IMR-90 (cell line): ENCODE measurements around the gene FBXO44. TPM values are rescaled to one million over a fixed set of nuclear protein-coding genes. Genes with fewer than 3 reads are reported as not detected.

Experiments used
- ATAC-seq: fragments of 200-7000 bp; cut with Tn5 transposase; 2 replicates; pipeline ENCODE4 v1.9.1; 2020; ENCODE audit warnings: low read depth, mild to moderate bottlenecking, moderate library complexity
- BruUV-seq: library from RNA; stranded (reverse); fragments of 400-500 nt; replicated peaks from 2 replicates; lab custom pipeline; 2021; lab: Mats Ljungman, UMichigan
- CTCF ChIA-PET: fragments of 300-600 bp; formaldehyde crosslinking; extraction: SDS; loops from one replicate; lab custom pipeline; 2021; ENCODE audit warnings: antibody characterized with exemption; lab: Yijun Ruan, JAX
- POLR2A ChIA-PET: fragments of 300-600 bp; sonication (Branson Sonifier 250); formaldehyde crosslinking; loops from one replicate; lab custom pipeline; 2022; ENCODE audit warnings: antibody characterized with exemption; ENCODE audit not compliant: unreplicated experiment; lab: Charles Lee
- DNase-seq: peaks from one replicate; pipeline ENCODE4 v3.0.0; 2013
- H2AFZ ChIP-seq: replicated peaks from 2 replicates; pipeline ENCODE3; 2013; ENCODE audit warnings: low read length, mild to moderate bottlenecking; ENCODE audit not compliant: poor library complexity
- H2AK5ac ChIP-seq: 2 replicates; pipeline ENCODE4 v1.6.1; 2013; ENCODE audit warnings: low read depth, low read length, inconsistent platforms
- H2AK9ac ChIP-seq: replicated peaks from 2 replicates; pipeline ENCODE3; 2013; ENCODE audit warnings: mild to moderate bottlenecking, low read depth, low read length, moderate library complexity; ENCODE audit not compliant: poor library complexity
- H2BK120ac ChIP-seq: 2 replicates; pipeline ENCODE4 v1.6.1; 2013; ENCODE audit warnings: low read depth, low read length, inconsistent platforms
- H2BK15ac ChIP-seq: 3 replicates; pipeline ENCODE4 v1.6.1; 2013; ENCODE audit warnings: low read depth, low read length, inconsistent platforms
- H2BK20ac ChIP-seq: 2 replicates; pipeline ENCODE4 v1.6.1; 2013; ENCODE audit warnings: low read depth, mild to moderate bottlenecking, inconsistent platforms, low read length, moderate library complexity
- H2BK5ac ChIP-seq: 2 replicates; pipeline ENCODE4 v1.6.1; 2013; ENCODE audit warnings: mild to moderate bottlenecking, low read depth, low read length, inconsistent platforms; ENCODE audit not compliant: poor library complexity, severe bottlenecking
- H3K14ac ChIP-seq: replicated peaks from 2 replicates; pipeline ENCODE4 v1.6.1; 2013; ENCODE audit warnings: low read depth, low read length, inconsistent platforms
- H3K18ac ChIP-seq: 2 replicates; pipeline ENCODE4 v1.6.1; 2013; ENCODE audit warnings: low read depth, low read length, control low read depth
- H3K23ac ChIP-seq: 2 replicates; pipeline ENCODE4 v1.6.1; 2013; ENCODE audit warnings: low read depth, low read length, inconsistent platforms
- H3K27ac ChIP-seq: 2 replicates; pipeline ENCODE4 v1.5.1; 2013; ENCODE audit warnings: mild to moderate bottlenecking, control low read depth, low read length; ENCODE audit not compliant: insufficient read depth
- H3K27me3 ChIP-seq: 2 replicates; pipeline ENCODE4 v1.6.1; 2013; ENCODE audit warnings: low read length; ENCODE audit not compliant: control insufficient read depth, insufficient read depth
- H3K36me3 ChIP-seq: 2 replicates; pipeline ENCODE4 v1.6.1; 2013; ENCODE audit warnings: low read length, mixed read lengths; ENCODE audit not compliant: control insufficient read depth, insufficient read depth
- H3K4ac ChIP-seq: 2 replicates; pipeline ENCODE4 v1.6.1; 2013; ENCODE audit warnings: low read depth, low read length, inconsistent platforms
- H3K4me1 ChIP-seq: 2 replicates; pipeline ENCODE4 v1.6.1; 2013; ENCODE audit warnings: low read length, mixed read lengths; ENCODE audit not compliant: control insufficient read depth, insufficient read depth
- H3K4me2 ChIP-seq: 2 replicates; pipeline ENCODE4 v1.6.1; 2013; ENCODE audit warnings: low read depth, mild to moderate bottlenecking, control low read depth, low read length, moderate library complexity
- H3K4me3 ChIP-seq: 2 replicates; pipeline ENCODE4 v1.5.1; 2013; ENCODE audit warnings: low read depth, mild to moderate bottlenecking, control low read depth, low read length, moderate library complexity; ENCODE audit not compliant: insufficient read depth
- H3K56ac ChIP-seq: 2 replicates; pipeline ENCODE4 v1.6.1; 2013; ENCODE audit warnings: low read length, inconsistent platforms; ENCODE audit not compliant: insufficient read depth; ENCODE audit errors: extremely low read depth
- H3K79me1 ChIP-seq, 2 experiments: 2 replicates each; pipeline ENCODE4 v1.6.1; 2013; ENCODE audit warnings: low read length in 2 of 2, inconsistent platforms in 1 of 2, low read depth in 1 of 2
- H3K9ac ChIP-seq: 2 replicates; pipeline ENCODE4 v1.6.1; 2013; ENCODE audit warnings: low read depth, low read length, control low read depth
- H3K9me1 ChIP-seq: 2 replicates; pipeline ENCODE4 v1.6.1; 2013; ENCODE audit warnings: low read length, inconsistent platforms; ENCODE audit not compliant: insufficient read depth
- H3K9me3 ChIP-seq: 2 replicates; pipeline ENCODE4 v1.6.1; 2013; ENCODE audit warnings: low read length; ENCODE audit not compliant: control insufficient read depth, insufficient read depth
- H4K20me1 ChIP-seq: 2 replicates; pipeline ENCODE4 v1.6.1; 2013; ENCODE audit warnings: low read length, inconsistent platforms; ENCODE audit not compliant: insufficient read depth
- H4K5ac ChIP-seq: 2 replicates; pipeline ENCODE4 v1.6.1; 2013; ENCODE audit warnings: mild to moderate bottlenecking, low read depth, low read length, control low read depth
- H4K8ac ChIP-seq, 2 experiments: 2 replicates each; pipeline ENCODE4 v1.6.1; 2013; ENCODE audit warnings: low read depth in 2 of 2, low read length in 2 of 2, control low read depth in 1 of 2, inconsistent platforms in 1 of 2
- H4K91ac ChIP-seq: 2 replicates; pipeline ENCODE4 v1.6.1; 2013; ENCODE audit warnings: low read depth, low read length, inconsistent platforms; ENCODE audit not compliant: insufficient read depth
- BHLHE40 ChIP-seq: fragments of 150-350 bp; IDR thresholded peaks from 2 replicates; pipeline ENCODE4 v1.6.1; 2016; ENCODE audit warnings: mild to moderate bottlenecking, low read depth, low read length
- CEBPB ChIP-seq: IDR thresholded peaks from 2 replicates; pipeline ENCODE4 v1.6.1; 2012; ENCODE audit warnings: low read depth, low read length, improper control_type of control experiment
- CHD1 ChIP-seq: IDR thresholded peaks from 2 replicates; pipeline ENCODE4 v1.6.1; 2012; ENCODE audit warnings: low read depth, low read length, improper control_type of control experiment
- CTCF ChIP-seq: conservative IDR thresholded peaks from 2 replicates; pipeline ENCODE4 v1.5.1; 2012; ENCODE audit warnings: mild to moderate bottlenecking, low read depth, low read length, improper control_type of control experiment
- ELK1 ChIP-seq: fragments of 150-350 bp; IDR thresholded peaks from 2 replicates; pipeline ENCODE4 v1.6.1; 2016; ENCODE audit warnings: low read depth, mild to moderate bottlenecking, low read length, moderate library complexity, borderline replicate concordance
- FOS ChIP-seq: fragments of 150-350 bp; IDR thresholded peaks from 2 replicates; pipeline ENCODE4 v1.6.1; 2016; ENCODE audit warnings: low read depth, low read length
- MAFK ChIP-seq: IDR thresholded peaks from 2 replicates; pipeline ENCODE4 v1.6.1; 2012; ENCODE audit warnings: low read depth, low read length, improper control_type of control experiment
- MAZ ChIP-seq: IDR thresholded peaks from 2 replicates; pipeline ENCODE4 v1.6.1; 2012; ENCODE audit warnings: low read depth, mild to moderate bottlenecking, low read length, improper control_type of control experiment, moderate library complexity, borderline replicate concordance
- MXI1 ChIP-seq: IDR thresholded peaks from 2 replicates; pipeline ENCODE4 v1.6.1; 2012; ENCODE audit warnings: low read depth, mild to moderate bottlenecking, low read length, moderate library complexity, borderline replicate concordance
- NFE2L2 ChIP-seq: fragments of 150-350 bp; IDR thresholded peaks from 2 replicates; pipeline ENCODE4 v1.6.1; 2016; ENCODE audit warnings: low read depth, mild to moderate bottlenecking, low read length
- POLR2A ChIP-seq: IDR thresholded peaks from 2 replicates; pipeline ENCODE4 v1.6.1; 2012; ENCODE audit warnings: mild to moderate bottlenecking, low read depth, low read length
- RAD21 ChIP-seq: IDR thresholded peaks from 2 replicates; pipeline ENCODE4 v1.6.1; 2012; ENCODE audit warnings: low read length, improper control_type of control experiment
- RCOR1 ChIP-seq: IDR thresholded peaks from 2 replicates; pipeline ENCODE4 v1.6.1; 2012; ENCODE audit warnings: mild to moderate bottlenecking, low read length, improper control_type of control experiment; ENCODE audit not compliant: insufficient replicate concordance
- RFX5 ChIP-seq: IDR thresholded peaks from 2 replicates; pipeline ENCODE4 v1.8.0; 2012; ENCODE audit warnings: low read depth, mild to moderate bottlenecking, low read length, moderate library complexity
- SMC3 ChIP-seq: fragments of 150-350 bp; IDR thresholded peaks from 2 replicates; pipeline ENCODE4 v1.6.1; 2016; ENCODE audit warnings: low read depth, mild to moderate bottlenecking, antibody characterized with exemption, low read length, moderate library complexity
- USF2 ChIP-seq: fragments of 150-350 bp; IDR thresholded peaks from 2 replicates; pipeline ENCODE4 v1.6.1; 2017; ENCODE audit warnings: mild to moderate bottlenecking, antibody characterized with exemption, low read length, low read depth
- WGBS, 2 experiments: methylation state at CpG; one replicate each; pipeline versions ENCODE4 v1.1.5 to v1.1.7; 2013; ENCODE audit warnings: missing lambda C conversion rate in 2 of 2; ENCODE audit not compliant: insufficient read length in 1 of 2; ENCODE audit errors: extremely low coverage in 2 of 2; 5-methylcytosine and 5-hydroxymethylcytosine counted together
- dilution Hi-C: fragments of 300-500 bp; cut with HindIII; formaldehyde crosslinking; loops from one replicate; pipeline ENCODE4 v1.14.3; 2018; ENCODE audit warnings: low sequenced_read_pairs; ENCODE audit not compliant: unreplicated experiment
- in situ Hi-C: fragments of 300-500 bp; cut with MboI; formaldehyde crosslinking; loops from 3 replicates; pipeline ENCODE4 v1.14.3; 2019; ENCODE audit warnings: low sequenced_read_pairs, inconsistent platforms, mixed read lengths
- intact Hi-C: fragments of 100-400 bp; cut with micrococcal nuclease; formaldehyde crosslinking; loops from 2 replicates; pipeline ENCODE4 v1.10.0; 2022
- polyA plus RNA-seq, 3 experiments: library from polyadenylated mRNA; depleted of rRNA; stranded (reverse); fragments of >200 nt; gene quantifications; 2 replicates each; pipeline ENCODE4 v1.2.3, GENCODE V29; 2012; ENCODE audit warnings: low replicate concordance in 1 of 3
- total RNA-seq: library from RNA; depleted of rRNA; stranded (reverse); fragments of >200 nt; gene quantifications from 2 replicates; pipeline ENCODE4 v1.2.3, GENCODE V29; 2012

Gene FBXO44
- total and polyA plus RNA-seq, 2 of the 4 experiments (the other 2 are of a cell fraction), result 9.3 to 25.5 TPM

- dilution Hi-C loops, result no loop called here
- H3K9me1 ChIP-seq, result peaks cover 3% of the 10 kb centered on the region; the same call in 1 of the 2 replicates
- POLR2A ChIA-PET, result no interaction called here
Observed at GRCh38 chr1:11670747-11671146, 16.1 kb downstream of the FBXO44 start.

More at GRCh38 chr1:11670747-11671146, 16.1 kb downstream of the FBXO44 start:
- Histone ChIP-seq H3K4me3 (no peak overlapping the region), H2AK5ac (no peak overlapping the region), H3K4ac (no peak overlapping the region), H3K18ac (no peak overlapping the region), H3K4me2 (no peak overlapping the region), H3K36me3 (peaks cover 35% of the 10 kb centered on the region), H3K4me1 (no peaks in the 10 kb centered on the region), H2AFZ (no peak overlapping the region), H2BK120ac (no peak overlapping the region), H2BK5ac (no peak overlapping the region), H3K9ac (no peak overlapping the region), H3K23ac (no peak overlapping the region), H2AK9ac (no peak overlapping the region), H2BK20ac (no peak overlapping the region), H4K8ac (no peak overlapping the region), H3K79me1 (no peaks in the 10 kb centered on the region), H4K91ac (no peak overlapping the region), H4K20me1 (no peaks in the 10 kb centered on the region), H3K56ac (no peak overlapping the region), H2BK15ac (no peak overlapping the region), H3K14ac (no peak overlapping the region), H4K5ac (no peak overlapping the region), H3K9me3 (no peaks in the 10 kb centered on the region), H3K27ac (no peak overlapping the region), H3K27me3 (no peaks in the 10 kb centered on the region)
- WGBS, 2 experiments, result 89% methylated on average over 2 of the region's 6 CpGs; no CpG with 5 or more reads in 1 of the 2 experiments
- CTCF ChIA-PET, result no interaction called here
- DNase-seq (no peak), ATAC-seq (no peak)
- no TSS peak for BruUV-seq
- intact Hi-C loops, result no loop called here
- in situ Hi-C loops, result no loop called here
- no peak for TF ChIP-seq BHLHE40
- no peak for TF ChIP-seq RFX5
- no peak for TF ChIP-seq MXI1
- TF ChIP-seq ELK1, result no peak
- TF ChIP-seq USF2, result no peak
- TF ChIP-seq CHD1, result no peak
- TF ChIP-seq RAD21, result no peak
- TF ChIP-seq SMC3, result no peak
- TF ChIP-seq CTCF, result no peak
- no peak for TF ChIP-seq POLR2A
- no peak for TF ChIP-seq RCOR1
- no peak for TF ChIP-seq MAFK
- no peak for TF ChIP-seq MAZ
- TF ChIP-seq FOS, result no peak
- no peak for TF ChIP-seq NFE2L2
- no peak for TF ChIP-seq CEBPB
